Naive B cell (primary cell): Measurements from ENCODE around the gene CEMP1. TPM values are rescaled to one million over a fixed set of nuclear protein-coding genes. Genes with fewer than 3 reads are reported as not detected.

Source experiments
- ATAC-seq, 2 donors: fragments of 150-1000 bp; cut with Tn5 transposase; 2 replicates each; pipeline ENCODE4 v1.10.0; 2021; ENCODE audit warnings: low read depth in 2 of 2, mild to moderate bottlenecking in 2 of 2, moderate library complexity in 2 of 2
- DNase-seq: peaks from one replicate; pipeline ENCODE4 v3.0.0; 2022
- H3K27ac Mint-ChIP-seq, 6 donors: one replicate each; pipeline ENCODE4 v1.8.0; 2020 to 2022; ENCODE audit warnings: mild to moderate bottlenecking in 6 of 6, mixed read lengths in 6 of 6, moderate library complexity in 5 of 6, inconsistent platforms in 2 of 6
- H3K27me3 Mint-ChIP-seq, 3 donors: one replicate each; pipeline ENCODE4 v1.8.0; 2021 to 2022; ENCODE audit warnings: mixed read lengths in 3 of 3, mild to moderate bottlenecking in 1 of 3
- H3K36me3 Mint-ChIP-seq, 2 donors: one replicate each; pipeline ENCODE4 v1.8.0; 2020 to 2022; ENCODE audit warnings: mixed read lengths in 2 of 2, inconsistent platforms in 1 of 2, mild to moderate bottlenecking in 1 of 2
- H3K4me1 Mint-ChIP-seq, 3 donors: one replicate each; pipeline ENCODE4 v1.8.0; 2020 to 2022; ENCODE audit warnings: mixed read lengths in 3 of 3, inconsistent platforms in 1 of 3, mild to moderate bottlenecking in 1 of 3, moderate library complexity in 1 of 3
- H3K4me3 Mint-ChIP-seq, 8 donors: one replicate each; pipeline ENCODE4 v1.8.0; 2020 to 2022; ENCODE audit warnings: mild to moderate bottlenecking in 8 of 8, mixed read lengths in 8 of 8, moderate library complexity in 8 of 8, inconsistent platforms in 2 of 8
- H3K9me3 Mint-ChIP-seq, 7 donors: one replicate each; pipeline ENCODE4 v1.8.0; 2020 to 2022; ENCODE audit warnings: mixed read lengths in 7 of 7, mild to moderate bottlenecking in 5 of 7, inconsistent platforms in 2 of 7, moderate library complexity in 1 of 7
- polyA plus RNA-seq, 6 donors: library from polyadenylated mRNA; unstranded; fragments of 300-500 nt; fragmentation: Illumina TruSeq; gene quantifications; one replicate each; pipeline ENCODE4 v1.2.3, GENCODE V29; 2021; ENCODE audit warnings: low read depth in 6 of 6

Gene CEMP1
- polyA plus RNA-seq, 6 donors from 2014 or later, result 2.4 to 5.7 (median 3.5) TPM

DNA sequence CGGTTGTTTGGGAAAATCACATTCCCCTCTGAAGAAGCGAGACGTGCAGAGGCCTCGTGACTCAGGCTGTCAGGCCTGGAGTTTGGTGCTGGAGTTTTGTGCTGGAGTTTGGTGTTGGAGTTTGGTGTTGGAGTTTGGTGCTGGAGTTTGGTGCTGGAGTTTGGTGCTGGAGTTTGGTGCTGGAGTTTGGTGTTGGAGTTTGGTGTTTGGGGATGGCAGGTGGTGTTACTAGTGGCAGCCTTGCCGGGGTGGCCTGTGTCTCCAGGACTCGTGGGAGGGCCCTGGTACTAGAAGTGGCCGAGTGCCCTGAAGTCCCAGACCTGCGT is 43.7 kb downstream of the CEMP1 start:
- Mint-ChIP-seq H3K4me3 (peak overlapping the region; percentile 6 to 88 (median 78)), H3K27me3 (no peaks in the 10 kb centered on the region), H3K9me3 (no peaks in the 10 kb centered on the region), H3K36me3 (no peaks in the 10 kb centered on the region), H3K27ac (peak overlapping the region; percentile 90 to 98 (median 96)), H3K4me1 (peaks cover 16 to 28% (median 16%) of the 10 kb centered on the region in 3 donors)
- ATAC-seq, result no peak
- DNase-seq, result no peak

GRCh38 chr16:2486645-2487516 is 44.3 kb downstream of the CEMP1 start:
- peaks cover 19 to 32% (median 21%) of the 10 kb centered on the region in 3 donors for H3K4me1 Mint-ChIP-seq

DNA sequence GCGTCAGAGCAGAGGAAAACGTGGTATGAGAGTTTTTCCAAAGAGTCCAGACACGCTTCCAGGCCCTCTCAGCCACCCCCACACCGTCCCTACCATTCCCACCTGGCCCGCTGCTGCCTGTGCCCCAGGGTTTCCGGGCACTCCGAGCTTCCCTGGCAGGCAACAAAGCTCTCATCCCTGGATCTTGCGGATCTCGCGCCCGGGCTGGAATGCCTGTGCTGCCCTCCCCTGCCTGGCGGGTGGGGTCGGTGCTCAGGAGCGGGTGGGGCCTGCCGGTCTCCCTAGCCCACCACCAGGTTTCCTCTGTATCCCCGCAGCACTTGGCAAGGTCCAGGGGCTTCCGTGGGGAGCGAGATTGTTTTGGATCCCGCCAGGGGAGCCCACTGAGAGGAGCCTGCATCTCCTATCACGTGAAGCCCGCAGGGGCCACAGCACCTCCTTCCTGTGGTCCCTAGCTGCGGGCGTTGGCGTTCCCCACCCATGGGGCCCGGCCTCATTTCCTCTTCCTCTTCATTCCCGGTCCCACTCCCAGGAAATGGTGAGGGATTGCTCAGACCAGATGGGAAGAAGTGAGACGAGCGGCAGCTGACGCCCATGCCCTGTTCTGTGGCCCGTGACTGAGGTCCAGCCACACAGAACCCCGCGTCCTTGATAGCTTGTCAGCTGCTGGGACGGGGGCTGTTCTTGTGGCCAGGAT is 45.2 kb downstream of the CEMP1 start:
- Mint-ChIP-seq H3K4me1 (peaks cover 19 to 34% (median 21%) of the 10 kb centered on the region in 3 donors), H3K9me3 (no peaks in the 10 kb centered on the region), H3K27ac (peak overlapping the region in 1 of 6 donors; percentile 90), H3K36me3 (no peaks in the 10 kb centered on the region), H3K27me3 (no peaks in the 10 kb centered on the region), H3K4me3 (peak overlapping the region in 1 of 8 donors; percentile 41)
- ATAC-seq (no peak), DNase-seq (no peak)

More at GRCh38 chr16:2486645-2487516, 44.3 kb downstream of the CEMP1 start:
- peak; percentile 82 for DNase-seq
- Mint-ChIP-seq H3K27ac (peak overlapping the region; percentile 90 to 98 (median 96)), H3K9me3 (no peaks in the 10 kb centered on the region), H3K4me3 (peak overlapping the region; percentile 6 to 88 (median 78)), H3K27me3 (no peaks in the 10 kb centered on the region), H3K36me3 (no peaks in the 10 kb centered on the region)
- ATAC-seq, result peak; percentile 98 to 99

GRCh38 chr16:2484898-2485508 is 46.2 kb downstream of the CEMP1 start:
- ATAC-seq, result no peak
- Mint-ChIP-seq H3K27ac (peak overlapping the region in 4 of 6 donors; percentile 30 to 76 (median 56)), H3K4me1 (peaks cover 19 to 34% (median 21%) of the 10 kb centered on the region in 3 donors), H3K4me3 (peak overlapping the region in 1 of 8 donors; percentile 31), H3K36me3 (no peaks in the 10 kb centered on the region), H3K9me3 (no peaks in the 10 kb centered on the region), H3K27me3 (no peaks in the 10 kb centered on the region)
- no peak for DNase-seq

GRCh38 chr16:2483939-2484897 is 47.0 kb downstream of the CEMP1 start:
- H3K36me3 Mint-ChIP-seq, result no peaks in the 10 kb centered on the region
- peak overlapping the region in 4 of 6 donors; percentile 30 to 70 (median 41) for H3K27ac Mint-ChIP-seq
- no peaks in the 10 kb centered on the region for H3K9me3 Mint-ChIP-seq
- peaks cover 19 to 34% (median 21%) of the 10 kb centered on the region in 3 donors for H3K4me1 Mint-ChIP-seq
- no peak for ATAC-seq
- H3K4me3 Mint-ChIP-seq, result peak overlapping the region in 2 of 8 donors; percentile 20 to 50
- no peaks in the 10 kb centered on the region for H3K27me3 Mint-ChIP-seq
- DNase-seq, result no peak

DNA sequence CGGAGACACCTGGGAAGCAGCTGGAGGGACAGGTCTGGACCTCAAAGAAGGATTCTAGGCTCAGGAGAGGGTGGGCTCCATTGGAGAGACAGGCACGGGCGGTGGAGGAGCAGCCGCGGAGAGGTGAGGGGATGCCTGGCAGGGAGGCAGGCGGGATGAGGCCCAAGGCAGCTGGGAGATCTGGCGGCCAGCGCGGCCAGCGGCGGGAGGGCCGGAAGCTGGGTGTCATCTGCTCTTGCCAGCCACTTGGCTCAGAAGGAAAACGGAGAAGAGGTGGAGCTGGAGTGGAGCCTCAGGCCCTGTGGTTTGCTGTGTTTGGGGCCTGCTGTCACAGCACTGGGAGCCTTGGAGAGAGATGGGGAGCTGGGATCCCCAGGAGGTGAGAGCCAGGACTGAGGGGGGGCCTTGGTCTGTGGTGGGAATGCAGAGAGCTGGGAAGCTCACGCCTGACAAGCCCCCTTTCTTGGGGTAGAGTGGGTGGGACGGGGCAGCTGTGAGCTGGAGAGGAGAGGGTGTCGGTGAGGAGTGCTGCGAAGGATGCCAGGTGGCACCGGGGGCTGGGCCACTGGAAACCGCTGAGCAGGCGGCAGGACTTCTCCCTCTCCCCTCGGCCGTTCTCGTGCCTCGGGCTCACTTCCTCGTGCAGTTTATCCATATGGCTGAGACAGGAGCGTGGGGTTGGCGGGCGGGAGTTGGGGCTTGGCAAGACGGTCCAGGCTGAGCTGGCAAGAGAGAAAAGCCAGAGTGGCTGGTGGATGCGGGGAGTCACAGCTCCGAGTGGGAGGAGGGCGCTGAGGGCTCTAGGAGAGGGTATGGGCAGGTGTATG is 48.3 kb downstream of the CEMP1 start:
- no peaks in the 10 kb centered on the region for H3K36me3 Mint-ChIP-seq
- peaks cover 24 to 31% (median 25%) of the 10 kb centered on the region in 3 donors for H3K4me1 Mint-ChIP-seq
- H3K9me3 Mint-ChIP-seq, result no peaks in the 10 kb centered on the region
- no peak for ATAC-seq
- H3K27me3 Mint-ChIP-seq, result no peaks in the 10 kb centered on the region
- no peak for DNase-seq
- peak overlapping the region in 2 of 6 donors; percentile 60 to 93 for H3K27ac Mint-ChIP-seq
- no peak overlapping the region for H3K4me3 Mint-ChIP-seq

GRCh38 chr16:2482249-2482648 is 49.0 kb downstream of the CEMP1 start:
- Mint-ChIP-seq H3K27ac (no peak overlapping the region), H3K4me1 (peaks cover 20 to 29% (median 27%) of the 10 kb centered on the region in 3 donors), H3K36me3 (no peaks in the 10 kb centered on the region), H3K9me3 (no peaks in the 10 kb centered on the region), H3K4me3 (no peak overlapping the region), H3K27me3 (no peaks in the 10 kb centered on the region)
- ATAC-seq (no peak), DNase-seq (no peak)

DNA sequence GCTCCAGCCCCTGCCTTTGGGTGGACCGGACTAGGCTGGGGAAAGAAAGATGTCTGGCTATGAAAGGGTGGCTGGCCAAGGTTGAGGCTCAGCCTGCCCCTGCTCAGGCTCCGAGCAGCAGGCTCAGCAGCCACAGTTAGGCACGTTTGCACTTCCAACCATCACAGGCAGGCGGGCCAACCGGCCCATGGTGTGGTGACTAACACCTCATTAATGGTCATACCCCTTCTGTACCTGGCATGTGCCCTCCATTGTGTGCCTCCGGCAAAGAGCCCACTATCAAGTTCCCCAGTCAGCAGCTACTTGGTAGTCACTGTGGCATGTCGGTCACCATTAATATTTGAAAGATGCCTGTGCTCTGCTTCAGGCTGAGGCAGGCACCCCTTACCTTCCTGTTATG is 49.5 kb downstream of the CEMP1 start:
- Mint-ChIP-seq H3K4me3 (no peak overlapping the region), H3K27me3 (no peaks in the 10 kb centered on the region), H3K9me3 (no peaks in the 10 kb centered on the region), H3K4me1 (peaks cover 17 to 24% (median 22%) of the 10 kb centered on the region in 3 donors), H3K36me3 (no peaks in the 10 kb centered on the region), H3K27ac (no peak overlapping the region)
- ATAC-seq (no peak), DNase-seq (no peak)

DNA sequence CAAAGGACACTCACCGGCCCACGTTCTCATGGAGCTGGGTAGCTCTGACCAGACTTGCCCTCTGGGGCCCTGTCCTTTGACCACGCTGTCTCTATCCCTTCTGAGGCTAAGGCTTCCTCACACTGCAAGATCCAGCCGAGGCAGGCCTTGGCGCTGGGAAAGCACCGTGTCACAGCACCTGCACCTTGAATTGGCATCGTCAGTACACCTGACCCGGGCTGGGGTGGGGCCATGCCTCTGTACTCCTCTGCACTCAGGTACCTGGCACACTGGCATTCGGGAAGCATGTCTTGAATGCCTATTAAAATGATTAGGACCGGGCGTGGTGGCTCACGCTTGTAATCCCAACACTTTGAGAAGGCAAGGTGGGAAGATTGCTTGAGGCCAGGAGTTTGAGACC is 50.3 kb downstream of the CEMP1 start:
- no peak for ATAC-seq

More for the DNA sequence above, 50.3 kb downstream of the CEMP1 start:
- H3K4me1 Mint-ChIP-seq, result peaks cover 18 to 22% (median 20%) of the 10 kb centered on the region in 3 donors
- H3K4me3 Mint-ChIP-seq, result no peak overlapping the region
- DNase-seq, result no peak
- no peaks in the 10 kb centered on the region for H3K27me3 Mint-ChIP-seq
- H3K9me3 Mint-ChIP-seq, result no peaks in the 10 kb centered on the region
- no peaks in the 10 kb centered on the region for H3K36me3 Mint-ChIP-seq
- no peak overlapping the region for H3K27ac Mint-ChIP-seq
